Measurements from ENCODE around the gene TBX19. TPM values are rescaled to one million over a fixed set of nuclear protein-coding genes. Genes with fewer than 3 reads are reported as not detected.

Gene TBX19
- total RNA-seq, 4 donors from 2014 or later = 0.12 to 0.53 (median 0.36) TPM; not detected in 1

GRCh38 chr1:168243198-168243597 is 37.5 kb upstream of the TBX19 start:
- Histone ChIP-seq H3K4me1 (peaks cover 0 to 9% of the 10 kb centered on the region in 2 donors), H3K9me3 (no peaks in the 10 kb centered on the region), H3K27me3 (no peaks in the 10 kb centered on the region), H3K27ac (no peak overlapping the region), H3K4me3 (no peak overlapping the region), H3K36me3 (peaks cover 0 to 47% of the 10 kb centered on the region in 2 donors)
- intact Hi-C loops (cut with DNase I; ENCODE audit: low total_unique reads) = no loop called here
- in situ Hi-C loops (cut with MboI; ENCODE audit: low sequenced_read_pairs in 4 of 4) = no loop called here
- DNase-seq = no peak
- no peak for TF ChIP-seq CTCF (IDR thresholded peaks at IDR 0.05 in 4 of 5, conservative IDR thresholded peaks at IDR 0.05 in 1 of 5)
- TF ChIP-seq POLR2A (IDR thresholded peaks at IDR 0.05) = no peak
- ATAC-seq = no peak

- Histone ChIP-seq H3K9me3 (no peaks in the 10 kb centered on the region), H3K27ac (no peak overlapping the region), H3K27me3 (no peaks in the 10 kb centered on the region), H3K4me3 (no peak overlapping the region), H3K4me1 (peaks cover 0 to 9% of the 10 kb centered on the region in 2 donors), H3K36me3 (peaks cover 0 to 45% of the 10 kb centered on the region in 2 donors)
- intact Hi-C loops (cut with DNase I; ENCODE audit: low total_unique reads) (no loop called here), in situ Hi-C loops (cut with MboI; ENCODE audit: low sequenced_read_pairs in 4 of 4) (no loop called here)
- ATAC-seq = no peak
- no peak for DNase-seq
- TF ChIP-seq POLR2A (IDR thresholded peaks at IDR 0.05) (no peak), CTCF (IDR thresholded peaks at IDR 0.05 in 4 of 5, conservative IDR thresholded peaks at IDR 0.05 in 1 of 5) (no peak)
Observed at GRCh38 chr1:168243636-168244212, 37.0 kb upstream of the TBX19 start.

- TF ChIP-seq CTCF (IDR thresholded peaks at IDR 0.05 in 4 of 5, conservative IDR thresholded peaks at IDR 0.05 in 1 of 5) (no peak), POLR2A (IDR thresholded peaks at IDR 0.05) (no peak)
- in situ Hi-C loops (cut with MboI; ENCODE audit: low sequenced_read_pairs in 4 of 4) = no loop called here
- H3K27ac ChIP-seq = no peak overlapping the region
Observed at GRCh38 chr1:168245042-168245441, 35.6 kb upstream of the TBX19 start.

DNA sequence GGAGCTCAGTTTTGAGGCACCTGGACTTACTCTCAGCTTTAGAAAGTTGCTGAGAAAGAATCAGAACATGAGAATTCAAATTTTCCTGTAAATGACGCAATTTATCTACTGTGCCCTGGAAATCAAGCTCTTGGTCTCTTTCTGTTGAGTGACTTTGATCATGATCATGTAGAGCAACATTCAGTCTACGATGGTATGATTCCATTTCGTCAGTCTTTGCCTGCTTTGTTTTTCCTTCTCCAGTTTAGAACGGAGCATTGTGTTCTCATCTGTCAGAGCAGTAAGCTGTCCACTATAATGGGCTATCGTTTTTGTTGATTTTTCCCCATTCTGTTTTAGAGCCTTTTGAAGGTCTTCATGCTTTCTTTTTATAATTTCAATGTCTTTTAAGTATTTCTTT is 34.2 kb upstream of the TBX19 start:
- Histone ChIP-seq H3K9me3 (no peaks in the 10 kb centered on the region), H3K27me3 (no peaks in the 10 kb centered on the region), H3K4me1 (peaks cover 0 to 9% of the 10 kb centered on the region in 2 donors), H3K27ac (no peak overlapping the region), H3K4me3 (no peak overlapping the region), H3K36me3 (peaks cover 0 to 36% of the 10 kb centered on the region in 2 donors)
- in situ Hi-C loops (cut with MboI; ENCODE audit: low sequenced_read_pairs in 4 of 4) (no loop called here), intact Hi-C loops (cut with DNase I; ENCODE audit: low total_unique reads) (no loop called here)
- ATAC-seq = no peak
- TF ChIP-seq POLR2A (IDR thresholded peaks at IDR 0.05) (no peak), CTCF (IDR thresholded peaks at IDR 0.05 in 4 of 5, conservative IDR thresholded peaks at IDR 0.05 in 1 of 5) (no peak)
- DNase-seq = no peak

More at GRCh38 chr1:168245042-168245441, 35.6 kb upstream of the TBX19 start:
- no peak for ATAC-seq
- Histone ChIP-seq H3K36me3 (peaks cover 0 to 35% of the 10 kb centered on the region in 2 donors), H3K27me3 (no peaks in the 10 kb centered on the region), H3K9me3 (no peaks in the 10 kb centered on the region), H3K4me1 (peaks cover 0 to 9% of the 10 kb centered on the region in 2 donors), H3K4me3 (no peak overlapping the region)
- DNase-seq = no peak
- intact Hi-C loops (cut with DNase I; ENCODE audit: low total_unique reads) = no loop called here
